ENCODE results near the gene SDHC. TPM values are rescaled to one million over a fixed set of nuclear protein-coding genes. Genes with fewer than 3 reads are reported as not detected.

SDHC gene
- total and polyA plus RNA-seq, 9 donors, result 12.6 to 327 (median 126) TPM

GRCh38 chr1:161297415-161297814 is 16.8 kb upstream of the SDHC start:
- H3K4me1 ChIP-seq (ENCODE audit: insufficient read depth), result no peaks in the 10 kb centered on the region
- intact Hi-C loops (cut with DNase I), result no loop called here
- TF ChIP-seq EP300 (IDR thresholded peaks at IDR 0.05) (no peak), POLR2A (IDR thresholded peaks at IDR 0.05) (no peak), CTCF (IDR thresholded peaks at IDR 0.05) (no peak)

GRCh38 chr1:161298116-161298515 is 16.1 kb upstream of the SDHC start:
- Histone ChIP-seq H3K4me1 (ENCODE audit: insufficient read depth) (no peaks in the 10 kb centered on the region), H3K36me3 (no peaks in the 10 kb centered on the region), H3K27ac (no peak overlapping the region), H3K27me3 (no peaks in the 10 kb centered on the region), H3K9me3 (no peaks in the 10 kb centered on the region), H3K4me3 (no peak overlapping the region)
- intact Hi-C loops (cut with DNase I), result no loop called here
- WGBS, 3 donors, result 92 to 95% (median 93%) methylated on average over 6 of the region's 6 CpGs
- no peak for DNase-seq
- TF ChIP-seq POLR2A (IDR thresholded peaks at IDR 0.05) (no peak), CTCF (IDR thresholded peaks at IDR 0.05) (no peak), EP300 (IDR thresholded peaks at IDR 0.05) (no peak)

More at GRCh38 chr1:161297415-161297814, 16.8 kb upstream of the SDHC start:
- H3K27me3 ChIP-seq, result no peaks in the 10 kb centered on the region
- no peak overlapping the region for H3K4me3 ChIP-seq
- no peak for DNase-seq
- no peak overlapping the region for H3K27ac ChIP-seq
- no peaks in the 10 kb centered on the region for H3K9me3 ChIP-seq
- no peaks in the 10 kb centered on the region for H3K36me3 ChIP-seq

- intact Hi-C loops (cut with DNase I), result no loop called here
- Histone ChIP-seq H3K9me3 (no peaks in the 10 kb centered on the region), H3K4me3 (no peak overlapping the region), H3K27me3 (no peaks in the 10 kb centered on the region), H3K4me1 (ENCODE audit: insufficient read depth) (no peaks in the 10 kb centered on the region), H3K36me3 (no peaks in the 10 kb centered on the region), H3K27ac (no peak overlapping the region)
- TF ChIP-seq CTCF (IDR thresholded peaks at IDR 0.05), result no peak
- DNase-seq, result no peak
- WGBS, 3 donors, result 81 to 85% (median 83%) methylated on average over 9 of the region's 9 CpGs
Observed at GRCh38 chr1:161299347-161299746, 14.8 kb upstream of the SDHC start.

- H3K4me1 ChIP-seq (ENCODE audit: insufficient read depth), result peaks cover 6% of the 10 kb centered on the region
- WGBS, 3 donors, result 81 to 92% (median 89%) methylated on average over 4 of the region's 4 CpGs
- no peak overlapping the region for H3K4me3 ChIP-seq
- no peaks in the 10 kb centered on the region for H3K9me3 ChIP-seq
- intact Hi-C loops (cut with DNase I), result loop anchor here in 1 of 4 donors (10.0 kb wide), 2 partner anchors 76 to 84 kb away; partner anchors contain the start of genes APOA2 and TOMM40L
- no peak for DNase-seq
- H3K36me3 ChIP-seq, result no peaks in the 10 kb centered on the region
- no peak overlapping the region for H3K27ac ChIP-seq
- H3K27me3 ChIP-seq, result no peaks in the 10 kb centered on the region
- no peak for TF ChIP-seq POLR2A (IDR thresholded peaks at IDR 0.05)
- no peak for TF ChIP-seq EP300 (IDR thresholded peaks at IDR 0.05)
- TF ChIP-seq CTCF (IDR thresholded peaks at IDR 0.05), result no peak
Observed at GRCh38 chr1:161300478-161300877, 13.7 kb upstream of the SDHC start.

Data from ovary (tissue), 9 donors.